GM18951 (cell line): ENCODE measurements around the gene SHC2.

ENCODE experiments used
- POLR2A ChIP-seq: IDR thresholded peaks from 4 replicates; pipeline ENCODE4 v1.6.1; 2011; ENCODE audit warnings: mild to moderate bottlenecking; ENCODE audit not compliant: insufficient read length, insufficient read depth; ENCODE audit errors: extremely low read depth
- in situ Hi-C: fragments of 300-500 bp; cut with MboI; formaldehyde crosslinking; loops from one replicate; pipeline ENCODE4 v1.12.0; 2022; ENCODE audit warnings: low sequenced_read_pairs, mixed read lengths, inconsistent platforms; ENCODE audit not compliant: unreplicated experiment

SHC2 gene

DNA sequence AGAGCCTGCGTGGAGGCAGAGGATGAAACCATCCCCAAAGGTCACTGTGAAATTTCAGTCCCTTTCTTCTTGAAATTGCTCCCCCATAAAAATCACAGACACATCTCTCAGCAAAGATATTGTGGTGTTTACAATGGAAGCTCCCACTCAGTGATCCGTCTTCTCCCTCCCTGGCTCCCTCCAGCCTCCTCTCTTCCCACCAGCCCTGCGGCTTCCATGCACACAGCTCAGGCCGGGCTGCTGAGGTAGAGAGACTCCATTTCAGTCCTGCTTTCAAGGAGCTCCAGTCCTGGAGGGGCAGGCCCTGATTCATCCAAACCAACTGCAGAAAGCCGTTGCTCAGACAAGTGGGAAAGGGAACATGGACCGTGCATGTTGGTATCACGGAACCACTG lies 92.2 kb downstream of the SHC2 start:
- in situ Hi-C loops = no loop called here

DNA sequence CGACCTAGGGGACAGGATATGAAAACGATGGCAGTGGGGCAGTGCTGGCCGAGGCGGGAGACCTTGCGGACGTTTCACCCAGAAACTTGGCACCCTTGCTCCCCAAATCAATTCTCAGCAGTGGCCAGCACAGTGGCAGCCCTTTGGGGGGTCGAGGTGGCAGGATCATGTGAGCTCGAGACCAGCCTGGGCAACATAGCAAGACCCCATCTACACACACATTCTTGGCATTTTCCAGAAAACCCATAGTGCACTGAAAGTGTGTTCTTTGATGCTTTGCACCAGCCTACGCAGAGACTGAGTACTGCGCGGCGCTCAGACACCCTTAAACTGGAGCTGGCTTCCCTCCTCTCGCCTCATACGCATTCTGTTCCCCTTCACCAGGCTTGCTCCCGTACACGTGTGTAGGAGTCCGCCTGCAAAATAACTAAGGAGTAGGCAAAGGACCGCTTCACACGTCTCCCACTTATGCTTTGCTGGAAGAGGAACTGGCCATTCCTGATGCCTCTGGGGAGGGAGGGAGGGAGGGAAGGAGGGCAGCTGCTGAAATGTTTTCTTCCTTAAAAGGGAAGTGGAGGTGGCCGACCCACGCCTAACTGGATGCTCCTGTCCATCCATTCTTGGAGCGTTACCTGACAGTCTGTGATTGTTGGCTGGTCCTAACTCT lies 92.7 kb downstream of the SHC2 start:
- no peak for TF ChIP-seq POLR2A
- in situ Hi-C loops = no loop called here

More for the DNA sequence above, 92.2 kb downstream of the SHC2 start:
- no peak for TF ChIP-seq POLR2A

DNA sequence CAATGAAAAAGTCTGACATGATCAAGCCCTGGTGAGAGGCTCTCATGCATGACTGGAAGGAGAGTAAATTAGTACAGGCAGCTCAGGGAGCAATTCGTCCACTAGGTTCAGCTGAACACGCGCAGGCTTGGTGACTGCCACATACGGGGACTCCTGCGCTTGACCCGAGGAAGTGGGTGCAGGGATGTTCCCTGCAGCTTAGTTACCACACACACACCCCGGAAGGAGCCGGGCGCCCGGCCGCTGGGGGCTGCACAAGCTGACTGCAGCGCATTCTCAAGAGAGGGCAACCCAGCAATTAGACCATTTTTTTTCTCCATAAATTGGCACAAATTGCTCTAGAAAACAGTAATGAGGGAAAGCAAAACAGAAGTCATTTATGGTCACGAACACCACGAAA lies 93.3 kb downstream of the SHC2 start:
- in situ Hi-C loops = no loop called here
- TF ChIP-seq POLR2A = no peak

DNA sequence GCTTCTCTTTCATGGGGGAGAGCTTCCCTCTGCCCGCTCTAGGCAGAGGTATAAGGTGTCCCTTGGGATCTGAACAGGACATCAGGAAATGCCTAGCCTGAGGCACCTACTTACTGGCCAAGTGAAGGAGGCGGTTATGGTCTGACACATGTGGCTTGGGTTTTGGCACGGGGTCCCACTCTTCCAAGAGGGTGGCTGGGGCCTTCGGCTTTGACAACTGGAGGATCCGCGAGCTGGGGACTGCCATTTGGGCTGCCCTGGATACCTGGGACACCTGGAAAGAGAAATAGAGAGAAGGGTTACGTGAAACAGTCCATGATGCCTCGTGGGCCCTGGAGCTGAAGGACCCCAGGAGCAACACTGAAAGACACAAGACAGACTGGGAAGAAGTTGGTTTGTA lies 93.9 kb downstream of the SHC2 start:
- in situ Hi-C loops = no loop called here
- no peak for TF ChIP-seq POLR2A
